KMS-11 (cell line): ENCODE results near the gene SLC25A25.

ENCODE experiments used
- H2AFZ ChIP-seq: fragments of 200-600 bp; sonication (generic); 2 replicates; pipeline ENCODE4 v1.6.1; 2016; ENCODE audit warnings: antibody characterized with exemption, mixed run types, low read depth
- H3K27ac ChIP-seq: fragments of 200-600 bp; sonication (generic); 2 replicates; pipeline ENCODE4 v1.6.1; 2016; ENCODE audit warnings: mild to moderate bottlenecking, mixed run types
- H3K27me3 ChIP-seq: fragments of 200-600 bp; sonication (generic); 2 replicates; pipeline ENCODE4 v1.6.1; 2017; ENCODE audit warnings: mild to moderate bottlenecking, low read depth, mixed run types, moderate library complexity; ENCODE audit not compliant: insufficient read depth
- H3K36me3 ChIP-seq: fragments of 200-600 bp; sonication (generic); 2 replicates; pipeline ENCODE4 v1.6.1; 2017; ENCODE audit warnings: mild to moderate bottlenecking, mixed run types; ENCODE audit not compliant: insufficient read depth
- H3K4me1 ChIP-seq: fragments of 200-600 bp; sonication (generic); 2 replicates; pipeline ENCODE4 v1.6.1; 2016; ENCODE audit warnings: mild to moderate bottlenecking, low read depth, mixed run types; ENCODE audit not compliant: poor library complexity, severe bottlenecking
- H3K4me2 ChIP-seq: fragments of 200-600 bp; sonication (generic); 2 replicates; pipeline ENCODE4 v1.7.0; 2016; ENCODE audit warnings: mild to moderate bottlenecking, mixed run types
- H3K4me3 ChIP-seq: fragments of 200-600 bp; sonication (generic); IDR thresholded peaks from 2 replicates; pipeline ENCODE4 v1.6.1; 2017; ENCODE audit warnings: low read depth, low read length, mixed read lengths; ENCODE audit not compliant: insufficient read depth
- H3K79me2 ChIP-seq: fragments of 200-600 bp; sonication (generic); 2 replicates; pipeline ENCODE4 v1.6.1; 2016; ENCODE audit warnings: low read depth, mixed run types; ENCODE audit not compliant: insufficient read depth
- H3K9ac ChIP-seq: fragments of 200-600 bp; sonication (generic); 2 replicates; pipeline ENCODE4 v1.6.1; 2016; ENCODE audit warnings: mild to moderate bottlenecking, mixed run types
- H4K20me1 ChIP-seq: fragments of 200-600 bp; sonication (generic); 2 replicates; pipeline ENCODE4 v1.6.1; 2016; ENCODE audit warnings: mild to moderate bottlenecking, mixed run types; ENCODE audit not compliant: insufficient read depth
- TF ChIP-seq, protein P1 (sequence below): fragments of 200-600 bp; sonication (generic); conservative IDR thresholded peaks from 2 replicates; pipeline ENCODE4 v1.6.1; 2017; ENCODE audit warnings: low read depth, mild to moderate bottlenecking, antibody characterized with exemption, low read length, moderate library complexity, mixed read lengths

The SLC25A25 gene

GRCh38 chr9:128116104-128117083 is 48.4 kb downstream of the SLC25A25 start:
- Histone ChIP-seq H2AFZ (no peak overlapping the region), H3K27ac (peak overlapping the region; percentile 53), H3K4me2 (peak overlapping the region; percentile 40; the same call in 1 of the 2 replicates), H3K79me2 (no peaks in the 10 kb centered on the region), H3K27me3 (no peaks in the 10 kb centered on the region), H4K20me1 (no peaks in the 10 kb centered on the region), H3K4me3 (no peak overlapping the region), H3K4me1 (peaks cover 26% of the 10 kb centered on the region), H3K36me3 (no peaks in the 10 kb centered on the region), H3K9ac (no peak overlapping the region)
- TF ChIP-seq, protein P1, sequence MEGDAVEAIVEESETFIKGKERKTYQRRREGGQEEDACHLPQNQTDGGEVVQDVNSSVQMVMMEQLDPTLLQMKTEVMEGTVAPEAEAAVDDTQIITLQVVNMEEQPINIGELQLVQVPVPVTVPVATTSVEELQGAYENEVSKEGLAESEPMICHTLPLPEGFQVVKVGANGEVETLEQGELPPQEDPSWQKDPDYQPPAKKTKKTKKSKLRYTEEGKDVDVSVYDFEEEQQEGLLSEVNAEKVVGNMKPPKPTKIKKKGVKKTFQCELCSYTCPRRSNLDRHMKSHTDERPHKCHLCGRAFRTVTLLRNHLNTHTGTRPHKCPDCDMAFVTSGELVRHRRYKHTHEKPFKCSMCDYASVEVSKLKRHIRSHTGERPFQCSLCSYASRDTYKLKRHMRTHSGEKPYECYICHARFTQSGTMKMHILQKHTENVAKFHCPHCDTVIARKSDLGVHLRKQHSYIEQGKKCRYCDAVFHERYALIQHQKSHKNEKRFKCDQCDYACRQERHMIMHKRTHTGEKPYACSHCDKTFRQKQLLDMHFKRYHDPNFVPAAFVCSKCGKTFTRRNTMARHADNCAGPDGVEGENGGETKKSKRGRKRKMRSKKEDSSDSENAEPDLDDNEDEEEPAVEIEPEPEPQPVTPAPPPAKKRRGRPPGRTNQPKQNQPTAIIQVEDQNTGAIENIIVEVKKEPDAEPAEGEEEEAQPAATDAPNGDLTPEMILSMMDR: no peak

- H3K79me2 ChIP-seq: no peaks in the 10 kb centered on the region
- H3K27me3 ChIP-seq: no peaks in the 10 kb centered on the region
- TF ChIP-seq, protein P1: peak; percentile 99
- H3K27ac ChIP-seq: no peak overlapping the region
- no peak overlapping the region for H2AFZ ChIP-seq
- H3K9ac ChIP-seq: no peak overlapping the region
- H3K4me2 ChIP-seq: no peak overlapping the region
- no peaks in the 10 kb centered on the region for H4K20me1 ChIP-seq
- H3K4me1 ChIP-seq: peaks cover 26% of the 10 kb centered on the region
- H3K4me3 ChIP-seq: no peak overlapping the region
- H3K36me3 ChIP-seq: no peaks in the 10 kb centered on the region
Measured at GRCh38 chr9:128117613-128118471, 49.8 kb downstream of the SLC25A25 start.

DNA sequence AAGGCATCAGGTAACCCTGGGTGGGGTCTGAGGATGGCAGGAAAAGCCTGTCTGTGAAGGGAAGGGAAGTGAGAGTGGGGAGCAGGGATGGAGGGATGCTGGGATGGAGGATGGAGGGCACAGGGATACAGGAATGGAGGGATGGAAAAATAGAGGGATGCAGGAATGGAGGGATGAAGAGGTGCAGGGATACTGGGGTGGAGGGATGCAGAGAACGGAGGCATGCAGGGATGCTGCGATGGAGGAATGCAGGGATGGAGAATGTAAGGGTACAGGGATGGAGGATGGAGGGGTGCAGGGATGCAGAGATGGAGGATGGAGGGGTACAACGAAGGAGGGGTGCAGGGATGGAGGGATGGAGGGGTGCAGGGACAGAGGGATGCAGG is 50.4 kb downstream of the SLC25A25 start:
- peaks cover 26% of the 10 kb centered on the region for H3K4me1 ChIP-seq
- H2AFZ ChIP-seq: no peak overlapping the region
- TF ChIP-seq, protein P1: no peak
- no peaks in the 10 kb centered on the region for H3K36me3 ChIP-seq
- H3K27me3 ChIP-seq: no peaks in the 10 kb centered on the region
- no peak overlapping the region for H3K4me3 ChIP-seq
- no peaks in the 10 kb centered on the region for H4K20me1 ChIP-seq
- H3K27ac ChIP-seq: no peak overlapping the region
- no peaks in the 10 kb centered on the region for H3K79me2 ChIP-seq
- H3K4me2 ChIP-seq: no peak overlapping the region
- H3K9ac ChIP-seq: no peak overlapping the region

DNA sequence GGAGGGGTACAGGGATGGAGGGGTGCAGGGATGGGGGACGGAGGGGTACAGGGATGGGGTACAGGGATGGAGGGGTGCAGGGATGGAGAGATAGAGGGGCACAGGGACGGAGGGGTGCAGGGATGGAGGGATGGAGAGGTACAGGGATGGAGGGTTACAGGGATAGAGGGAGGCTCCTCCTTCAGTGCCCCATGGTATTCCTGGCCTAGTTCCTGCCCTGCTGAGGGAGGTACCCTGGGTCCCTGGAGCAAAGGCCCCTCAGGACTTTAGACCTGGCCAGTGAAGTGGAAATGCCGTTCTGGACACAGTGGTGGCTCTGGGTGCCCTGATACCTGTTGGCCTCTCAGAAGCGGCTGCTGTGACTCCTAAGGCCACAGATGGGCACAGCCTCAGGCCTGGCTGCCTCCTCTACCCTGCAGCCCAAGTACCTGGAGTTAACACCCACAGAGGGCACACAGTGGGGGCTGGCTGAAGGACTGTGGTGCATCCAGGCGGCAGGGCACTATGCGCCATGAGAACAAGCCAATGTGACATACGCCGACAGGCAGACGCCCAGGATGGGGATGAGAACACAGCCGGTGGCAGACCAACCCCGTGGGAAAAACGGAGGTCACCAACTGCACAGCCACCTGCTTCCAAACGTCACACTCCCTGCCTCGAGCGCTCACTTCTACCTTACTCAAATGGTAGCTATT is 51.1 kb downstream of the SLC25A25 start:
- Histone ChIP-seq H3K9ac (no peak overlapping the region), H3K4me3 (no peak overlapping the region)

More for the DNA sequence above, 51.1 kb downstream of the SLC25A25 start:
- H3K27ac ChIP-seq: no peak overlapping the region
- peaks cover 26% of the 10 kb centered on the region for H3K4me1 ChIP-seq
- no peaks in the 10 kb centered on the region for H3K27me3 ChIP-seq
- no peaks in the 10 kb centered on the region for H4K20me1 ChIP-seq
- TF ChIP-seq, protein P1: no peak
- no peak overlapping the region for H3K4me2 ChIP-seq
- H3K79me2 ChIP-seq: no peaks in the 10 kb centered on the region
- no peaks in the 10 kb centered on the region for H3K36me3 ChIP-seq
- H2AFZ ChIP-seq: no peak overlapping the region
